HG02870 (cell line): ENCODE measurements around the gene ACTR1B.
"Not testable (repeated sequence)": the region's sequence is repeated elsewhere in the genome, so short reads cannot be mapped to it uniquely, and the experiment has no call there.

Source experiments
- ATAC-seq: cut with Tn5 transposase; IDR thresholded peaks from one replicate; pipeline ENCODE4 v1.9.1; 2021; ENCODE audit warnings: mild to moderate bottlenecking, moderate library complexity; ENCODE audit not compliant: unreplicated experiment

Gene ACTR1B

DNA sequence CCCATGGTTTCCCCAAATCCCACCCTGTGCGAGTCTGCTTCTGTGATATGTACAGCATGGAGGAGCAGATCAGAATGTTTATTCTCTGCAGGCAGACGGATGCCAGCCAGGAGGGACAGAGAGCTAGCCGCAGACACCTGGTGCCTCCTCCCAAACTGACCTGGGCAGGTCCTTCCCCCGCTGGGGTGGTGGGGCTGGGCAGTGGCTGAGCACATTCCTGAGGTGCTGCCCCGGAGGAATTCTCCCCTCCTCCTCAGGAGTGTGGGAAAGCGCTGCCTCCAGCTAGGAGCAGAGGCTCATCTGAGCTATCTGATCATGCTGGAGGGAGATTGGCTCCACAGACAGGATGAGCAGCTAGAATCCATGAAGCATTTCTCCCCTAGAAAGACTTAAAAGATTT is 27.3 kb upstream of the ACTR1B start:
- ATAC-seq, result no peak

DNA sequence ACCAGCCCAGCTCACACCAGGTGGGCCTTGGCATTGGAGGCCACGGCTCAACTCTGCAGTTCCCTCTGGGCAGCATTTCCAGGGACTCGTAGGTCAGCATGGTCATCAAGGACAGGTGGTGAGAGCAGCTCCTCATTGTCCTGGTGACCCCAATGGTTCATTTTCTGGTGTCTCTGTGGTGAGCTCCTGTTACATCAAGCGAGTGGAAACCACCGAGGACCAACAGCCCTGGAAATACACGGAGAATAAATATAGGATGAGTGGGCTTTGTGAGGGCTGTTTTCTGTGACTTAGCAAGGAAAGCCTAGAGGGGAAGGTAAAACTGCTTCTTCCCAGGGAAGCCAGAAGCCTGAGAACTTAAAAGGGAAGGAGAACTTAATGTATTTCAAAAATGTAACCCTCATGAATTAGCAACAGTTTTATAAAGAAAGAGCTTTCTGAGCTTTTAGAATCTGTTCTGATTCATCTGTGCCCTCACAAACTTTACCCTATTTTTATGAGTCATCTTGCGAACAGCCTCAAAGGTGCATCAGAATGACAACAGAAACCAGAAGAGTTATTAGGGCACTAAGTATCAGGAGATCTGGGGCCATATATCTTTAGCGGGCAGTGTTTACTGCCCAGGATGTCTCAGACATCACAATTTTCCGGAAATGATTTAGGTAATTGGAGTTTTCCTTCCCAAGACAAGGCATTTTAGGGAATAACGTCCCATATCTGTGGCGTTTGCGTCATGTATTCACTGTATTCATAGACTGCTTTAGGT is 24.4 kb upstream of the ACTR1B start:
- peak; percentile 66 for ATAC-seq

DNA sequence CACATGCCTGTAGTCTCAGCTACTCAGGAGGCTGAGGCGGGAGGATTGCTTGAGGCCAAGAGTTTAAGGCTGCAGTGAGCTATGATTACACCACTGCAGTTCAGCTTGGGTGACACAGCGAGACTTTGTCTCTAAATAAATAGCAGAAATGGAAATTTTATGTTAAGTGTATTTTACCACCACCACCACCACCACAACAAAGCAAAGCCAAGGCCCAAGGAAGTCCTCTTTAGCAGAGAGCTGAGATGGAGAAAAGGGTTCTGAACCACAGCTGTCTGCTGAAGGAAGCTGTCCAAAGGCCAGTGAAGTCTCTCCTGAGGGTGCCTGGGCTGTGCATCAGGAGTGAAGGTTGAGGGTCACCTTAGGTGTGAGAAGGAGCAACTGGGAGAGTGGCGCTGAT is 23.4 kb upstream of the ACTR1B start:
- not testable (repeated sequence) for ATAC-seq

DNA sequence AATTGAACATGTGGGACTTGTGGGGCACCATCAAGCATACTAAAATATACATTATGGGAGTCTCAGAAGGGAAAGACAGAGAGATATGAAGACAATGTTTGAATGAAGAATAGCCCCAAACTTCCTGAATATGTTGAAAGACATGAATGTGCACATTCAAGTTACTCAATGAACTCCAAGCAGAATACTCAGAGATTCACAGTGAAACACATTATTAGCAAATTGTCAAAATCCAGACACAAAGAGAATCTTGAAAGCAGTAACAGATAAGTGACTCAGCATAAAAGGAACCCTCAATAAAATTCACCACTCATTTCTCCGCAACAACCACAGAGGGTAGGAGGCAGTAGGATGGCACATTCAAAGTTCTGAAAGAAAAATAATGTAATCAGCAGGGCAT is 14.5 kb upstream of the ACTR1B start:
- no peak for ATAC-seq

DNA sequence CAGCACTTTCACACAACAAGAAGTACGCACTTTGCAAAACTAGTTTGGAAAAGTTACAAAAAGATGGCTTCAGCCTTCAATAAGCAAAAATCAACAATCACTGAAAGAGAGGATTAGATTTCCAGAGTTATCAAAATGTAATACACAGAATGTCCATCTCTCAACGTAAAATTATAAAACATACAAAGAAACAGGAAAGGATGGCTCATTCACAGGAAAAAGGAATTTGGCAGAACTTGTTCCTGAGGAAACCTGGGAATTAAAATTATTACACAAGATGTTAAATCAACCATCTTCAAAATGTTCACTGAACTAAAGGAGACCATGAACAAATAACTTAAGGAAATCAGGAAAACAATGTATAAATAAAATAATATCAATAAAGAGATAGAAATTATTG is 13.6 kb upstream of the ACTR1B start:
- ATAC-seq, result no peak

DNA sequence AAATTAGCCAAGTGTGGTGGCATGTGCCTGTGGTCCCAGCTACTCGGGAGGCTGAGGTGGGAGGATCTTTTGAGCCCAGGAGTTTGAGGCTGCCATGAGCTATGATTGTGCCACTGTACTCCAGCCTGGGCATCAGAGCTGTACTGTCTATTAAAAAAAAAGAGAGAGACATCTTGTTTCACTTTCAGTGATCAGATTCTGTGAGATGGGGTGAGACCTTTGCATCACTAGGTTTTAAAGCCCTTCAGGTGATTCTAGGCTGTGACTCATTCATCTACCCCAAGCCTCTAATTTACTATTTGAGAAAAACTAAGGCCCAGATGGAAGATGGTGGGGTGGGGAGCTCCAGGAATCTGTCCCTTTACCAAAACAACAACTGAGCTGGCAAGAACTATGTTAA is 12.8 kb upstream of the ACTR1B start:
- no peak for ATAC-seq

DNA sequence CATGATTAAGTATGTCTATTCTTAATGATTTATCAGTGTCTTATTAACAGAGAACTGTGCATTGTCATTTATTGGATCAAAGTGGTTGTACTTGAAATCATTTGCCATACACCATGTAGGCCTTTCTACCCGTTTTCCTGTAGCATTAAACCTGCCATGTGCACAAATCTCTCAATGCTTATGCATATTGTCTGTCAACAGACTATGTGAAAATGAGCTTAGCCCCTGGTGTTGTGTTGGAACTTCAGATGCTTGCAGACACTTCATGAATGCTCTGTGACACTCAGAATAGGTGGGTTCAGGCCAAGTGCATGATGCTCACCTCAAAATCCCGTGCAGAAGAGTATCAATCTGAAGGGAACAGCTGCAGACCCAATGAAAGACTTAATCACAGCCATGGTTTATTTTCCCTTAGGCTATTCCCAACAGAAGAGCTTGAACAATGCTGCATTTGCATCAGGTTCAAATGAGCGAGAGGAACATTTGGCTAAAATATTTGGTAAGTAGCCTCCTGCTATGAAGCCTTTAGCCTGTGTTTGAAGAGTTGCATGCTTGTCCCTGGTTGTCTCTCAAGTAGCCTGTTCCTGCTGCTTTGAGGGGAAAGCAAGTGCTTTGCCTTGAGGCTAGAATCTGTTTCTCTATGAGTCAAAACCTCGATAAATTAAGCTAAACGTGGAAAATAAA is 11.7 kb upstream of the ACTR1B start:
- no peak for ATAC-seq

DNA sequence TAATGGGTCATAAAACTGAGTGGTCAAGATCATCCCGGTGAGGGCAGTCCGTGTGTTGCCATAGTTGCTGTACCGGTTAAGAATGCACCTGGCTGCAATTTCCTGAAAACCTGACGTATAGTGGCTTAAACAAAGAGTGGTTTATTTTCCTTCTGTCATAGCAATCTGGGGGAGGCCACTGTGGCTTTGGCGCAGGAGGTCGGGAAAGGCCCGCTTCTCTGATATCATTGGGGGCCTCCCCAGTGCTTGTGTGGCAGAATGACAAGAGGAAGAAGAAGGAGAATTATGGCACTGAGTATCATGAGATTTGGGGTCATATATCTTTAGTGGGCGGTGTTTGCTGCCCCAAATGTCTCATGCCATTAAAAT is 10.1 kb upstream of the ACTR1B start:
- ATAC-seq, result no peak

DNA sequence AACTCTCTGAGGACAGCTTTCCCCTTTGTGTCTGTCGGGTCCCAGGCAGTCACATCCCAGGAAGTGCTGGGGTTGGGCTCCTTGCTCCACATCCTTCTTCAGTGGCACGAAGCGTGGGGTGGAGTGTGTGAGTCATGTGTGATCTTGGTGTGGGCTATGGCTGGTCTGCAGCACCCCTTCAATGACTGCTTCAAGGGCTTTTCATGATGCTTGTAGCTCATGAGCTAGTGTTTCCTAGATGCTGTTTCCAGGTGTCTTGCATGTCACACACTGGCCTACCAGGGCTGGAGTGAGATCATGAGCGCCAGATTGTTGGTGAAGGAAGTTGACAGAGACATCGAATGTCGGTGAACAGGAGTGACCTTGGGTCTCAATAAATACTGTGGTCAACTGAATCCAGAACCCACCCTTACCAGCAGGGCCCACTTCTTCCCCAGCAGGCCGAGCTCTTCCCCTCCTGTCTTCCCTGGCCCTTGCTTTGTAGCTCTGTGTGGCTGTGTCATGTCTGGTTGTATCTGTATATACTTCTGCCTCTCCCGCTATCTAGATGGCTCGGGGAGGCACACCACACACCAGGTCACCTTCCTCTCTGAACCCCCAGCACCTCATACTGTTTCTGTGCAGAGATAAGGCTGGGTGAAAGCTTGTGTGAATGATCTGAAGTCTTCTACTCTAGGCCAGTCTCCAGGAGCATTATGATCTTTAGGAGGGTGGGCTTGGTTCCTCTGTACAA is 9.5 kb upstream of the ACTR1B start:
- no peak for ATAC-seq

DNA sequence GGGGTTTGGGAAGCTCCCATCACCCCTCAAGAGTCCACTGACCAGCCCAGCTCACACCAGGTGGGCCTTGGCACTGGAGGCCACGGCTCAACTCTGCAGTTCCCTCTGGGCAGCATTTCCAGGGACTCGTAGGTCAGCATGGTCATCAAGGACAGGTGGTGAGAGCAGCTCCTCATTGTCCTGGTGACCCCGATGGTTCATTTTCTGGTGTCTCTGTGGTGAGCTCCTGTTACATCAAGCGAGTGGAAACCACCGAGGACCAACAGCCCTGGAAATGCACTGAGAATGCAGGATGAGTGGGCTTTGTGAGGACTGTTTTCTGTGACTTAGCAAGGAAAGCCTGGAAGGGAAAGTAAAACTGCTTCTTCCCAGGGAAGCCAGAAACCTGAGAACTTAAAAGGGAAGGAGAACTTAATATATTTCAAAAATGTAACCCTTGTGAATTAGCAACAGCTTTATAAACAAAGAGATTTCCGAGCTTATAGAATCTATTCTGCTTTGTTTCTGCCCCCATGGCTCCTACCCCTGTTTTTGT is 8.8 kb upstream of the ACTR1B start:
- not testable (repeated sequence) for ATAC-seq

DNA sequence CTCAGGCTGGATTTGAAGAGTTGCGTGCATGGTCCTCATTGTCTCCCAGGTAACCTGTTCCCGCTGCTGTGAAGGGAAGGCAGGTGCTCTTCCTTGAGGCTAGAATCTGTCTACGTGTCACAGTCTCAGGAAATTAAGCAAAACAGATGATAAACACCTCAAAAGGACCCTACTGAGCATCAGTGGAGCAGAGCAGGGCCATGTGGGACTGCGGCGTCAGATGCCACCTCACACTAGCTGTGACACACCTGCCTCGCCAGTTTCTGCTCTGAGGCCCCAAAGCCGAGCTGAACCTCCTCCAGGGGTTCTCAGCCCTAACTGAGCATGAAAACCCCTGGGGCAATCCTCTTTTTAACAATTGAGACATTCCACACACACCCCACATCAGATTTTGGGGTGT is 7.7 kb upstream of the ACTR1B start:
- no peak for ATAC-seq

DNA sequence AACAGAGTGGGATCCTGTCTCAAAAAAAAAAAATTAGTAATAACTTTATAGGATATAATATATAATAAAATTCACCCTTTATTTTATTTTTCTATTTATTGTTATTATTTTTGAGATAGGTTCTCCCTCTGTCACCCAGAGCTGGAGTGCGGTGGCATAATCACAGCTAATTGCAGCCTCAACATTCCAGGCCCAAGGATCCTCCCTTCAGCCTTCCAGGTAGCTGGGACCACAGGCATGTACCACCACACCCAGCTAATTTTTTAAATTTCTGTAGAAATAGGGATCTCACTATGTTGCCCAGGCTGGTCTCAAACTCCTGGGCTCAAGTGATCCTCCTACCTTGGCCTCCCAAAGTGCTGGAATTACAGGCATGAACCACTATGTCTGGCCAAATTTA is 6.6 kb upstream of the ACTR1B start:
- ATAC-seq, result no peak

DNA sequence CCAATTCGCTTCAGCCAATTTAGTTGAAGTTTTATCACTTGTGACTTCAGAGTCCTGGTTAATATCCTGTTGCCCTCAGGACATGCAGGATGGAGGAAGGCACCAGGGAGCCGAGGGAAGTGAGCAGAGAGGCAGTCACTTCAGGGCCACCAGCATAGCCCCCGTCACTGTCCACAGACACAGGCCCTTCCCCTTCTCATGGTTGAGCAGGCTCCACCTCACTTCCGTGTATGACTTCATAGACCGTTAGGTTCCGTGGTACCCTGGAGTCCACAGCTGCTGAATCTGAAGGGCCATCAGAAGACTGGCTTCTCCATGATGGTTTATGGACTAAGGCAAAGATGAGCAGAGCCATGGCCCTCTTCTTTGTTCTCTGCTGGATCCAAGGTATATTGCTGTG is 5.6 kb upstream of the ACTR1B start, which contains the start of gene C2orf92:
Gene C2orf92 (plus strand): TSS at position 266 of the 400 bp plus-strand sequence. CDS start 76 bp downstream, at position 342.
- ATAC-seq, result no peak

DNA sequence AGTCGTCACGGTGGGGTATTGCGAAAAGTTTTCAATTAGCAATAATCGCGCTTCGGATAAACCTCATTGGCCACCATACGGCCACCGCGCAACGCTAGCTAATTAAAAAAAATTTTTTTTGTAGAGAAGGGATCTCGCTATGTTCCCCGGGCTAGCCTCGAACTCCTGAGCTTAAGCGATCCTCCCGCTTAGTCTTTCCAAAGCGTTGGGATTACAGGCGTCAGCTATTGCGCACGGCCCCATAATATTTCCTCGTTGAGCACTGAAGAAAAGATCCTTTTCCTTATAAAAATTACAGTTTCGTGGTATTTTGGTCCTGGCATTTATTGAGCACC is 759 bp upstream of the ACTR1B start:
- ATAC-seq, result no peak

DNA sequence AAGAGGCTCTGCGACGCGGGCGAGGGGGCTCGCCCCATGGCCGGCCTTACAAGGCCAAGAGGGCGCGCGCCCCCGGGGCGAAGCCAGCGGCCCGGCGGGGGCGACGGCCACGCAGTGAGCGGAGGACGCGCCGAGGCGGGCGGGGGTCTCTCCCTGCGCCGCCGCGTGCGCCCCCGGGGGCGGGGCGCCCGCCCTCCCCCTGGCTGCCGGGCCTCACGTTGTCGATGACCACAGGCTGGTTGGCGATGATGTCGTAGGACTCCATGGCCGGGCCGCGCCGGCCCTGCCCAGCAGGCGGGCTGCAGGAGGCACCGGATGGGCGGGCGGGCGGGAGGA is 250 bp downstream of the ACTR1B start:
- no peak for ATAC-seq

DNA sequence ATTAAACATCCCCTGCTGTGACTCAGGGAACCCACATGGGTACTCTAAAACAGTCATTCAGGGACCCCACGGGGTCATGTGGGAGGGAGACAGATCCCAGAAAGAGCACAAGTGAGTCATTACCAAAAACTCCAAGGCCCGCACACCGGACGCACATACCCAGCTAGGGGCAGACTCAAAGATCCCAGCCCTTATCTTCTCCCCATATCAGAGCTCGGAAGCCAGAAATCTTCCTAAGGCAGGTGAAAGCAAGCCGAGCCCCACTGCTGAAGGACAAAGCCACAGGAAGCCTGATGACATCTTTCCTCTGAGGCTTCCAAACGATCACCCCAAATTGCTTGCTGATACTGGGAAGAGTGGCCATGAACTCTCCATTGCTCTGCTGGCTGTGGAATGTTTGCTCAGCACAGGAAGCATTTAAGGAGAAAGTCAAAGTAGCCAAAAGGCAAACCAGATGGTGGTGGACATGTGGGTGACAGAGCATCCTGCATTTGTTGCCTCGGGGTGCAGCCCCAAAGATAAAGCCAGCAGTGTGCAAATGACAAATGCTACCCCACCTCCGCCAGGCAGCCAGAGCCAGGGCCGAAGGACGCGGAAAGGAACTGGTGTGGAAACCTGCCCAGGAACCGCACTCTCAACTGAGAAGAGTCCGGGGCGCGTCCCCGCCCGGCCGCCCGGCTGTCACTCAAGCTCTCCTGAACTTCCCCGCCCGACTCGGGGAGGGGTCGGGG is 784 bp downstream of the ACTR1B start:
- ATAC-seq, result peak; percentile 38

DNA sequence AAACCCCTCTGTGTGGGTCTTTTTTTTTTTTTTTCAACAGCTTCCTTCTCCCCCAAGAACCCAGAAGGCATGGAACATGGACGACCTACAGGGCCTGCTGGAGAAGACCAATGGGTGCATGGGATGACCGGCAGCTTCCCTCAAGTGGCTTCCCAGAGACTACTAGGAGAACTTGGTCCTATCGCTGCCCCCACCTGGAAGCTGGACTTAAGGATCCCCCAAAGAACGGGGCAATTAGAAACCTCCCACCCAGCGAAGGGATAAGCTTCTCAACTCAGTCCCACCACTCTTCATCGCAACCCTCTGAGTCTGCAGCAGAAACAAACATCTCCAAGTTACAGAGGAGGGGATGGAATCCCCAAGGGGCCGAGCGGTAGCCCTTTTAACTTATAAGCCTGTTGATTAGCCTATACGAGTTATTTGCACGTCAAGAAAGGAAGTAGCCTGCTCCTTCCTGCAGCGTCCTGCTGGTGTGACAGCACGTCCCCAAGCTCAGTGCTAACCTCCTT is 1.4 kb downstream of the ACTR1B start:
- ATAC-seq, result no peak

DNA sequence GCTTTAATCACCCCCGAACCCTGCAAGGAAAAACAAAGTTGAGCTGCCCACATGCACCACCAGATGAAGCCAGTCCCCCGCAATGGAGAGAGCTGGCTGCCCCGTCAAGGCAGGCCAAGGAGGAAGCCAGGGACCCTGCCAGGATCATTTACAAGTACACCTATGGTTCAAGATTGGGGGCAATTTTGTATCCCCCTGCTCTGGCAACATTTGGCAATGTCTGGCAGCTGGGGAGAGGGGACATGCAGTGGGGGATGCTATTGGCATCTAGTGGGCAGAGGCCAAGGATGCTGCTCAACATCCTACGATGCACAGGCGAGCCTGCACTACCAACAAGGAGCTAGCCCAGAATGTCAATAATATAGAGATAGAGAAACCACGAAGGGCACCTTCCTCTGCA is 1.9 kb downstream of the ACTR1B start:
- no peak for ATAC-seq

DNA sequence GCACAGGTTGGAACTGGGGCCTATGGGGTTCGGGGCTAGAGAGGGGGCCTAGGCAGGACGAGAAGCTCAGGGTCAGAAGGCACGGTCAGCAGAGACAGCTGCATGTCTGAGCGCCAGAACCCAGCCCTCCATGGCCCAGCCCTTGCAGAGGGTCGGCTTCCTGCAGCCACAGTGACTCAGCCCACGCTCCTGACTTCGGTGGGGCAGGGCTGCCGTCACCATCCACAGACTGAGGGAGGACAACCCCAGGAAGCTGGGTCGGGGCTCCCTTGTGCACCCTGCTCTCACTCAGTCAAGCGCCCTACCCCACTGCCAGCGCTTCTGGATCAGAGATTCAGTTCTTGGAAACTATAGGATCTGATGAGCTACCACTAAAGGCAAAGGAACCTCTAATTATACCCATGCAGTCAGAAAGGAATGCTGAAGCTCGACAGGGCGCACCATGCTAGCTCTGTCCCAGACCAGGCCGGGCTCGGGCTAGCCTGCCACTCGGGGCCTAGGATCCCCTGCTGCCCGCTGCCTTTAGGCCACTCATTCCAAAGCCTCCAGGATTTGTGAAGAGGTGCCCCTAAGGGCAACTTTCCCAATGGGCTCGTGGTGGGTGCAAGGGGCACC is 3.0 kb downstream of the ACTR1B start:
- no peak for ATAC-seq

DNA sequence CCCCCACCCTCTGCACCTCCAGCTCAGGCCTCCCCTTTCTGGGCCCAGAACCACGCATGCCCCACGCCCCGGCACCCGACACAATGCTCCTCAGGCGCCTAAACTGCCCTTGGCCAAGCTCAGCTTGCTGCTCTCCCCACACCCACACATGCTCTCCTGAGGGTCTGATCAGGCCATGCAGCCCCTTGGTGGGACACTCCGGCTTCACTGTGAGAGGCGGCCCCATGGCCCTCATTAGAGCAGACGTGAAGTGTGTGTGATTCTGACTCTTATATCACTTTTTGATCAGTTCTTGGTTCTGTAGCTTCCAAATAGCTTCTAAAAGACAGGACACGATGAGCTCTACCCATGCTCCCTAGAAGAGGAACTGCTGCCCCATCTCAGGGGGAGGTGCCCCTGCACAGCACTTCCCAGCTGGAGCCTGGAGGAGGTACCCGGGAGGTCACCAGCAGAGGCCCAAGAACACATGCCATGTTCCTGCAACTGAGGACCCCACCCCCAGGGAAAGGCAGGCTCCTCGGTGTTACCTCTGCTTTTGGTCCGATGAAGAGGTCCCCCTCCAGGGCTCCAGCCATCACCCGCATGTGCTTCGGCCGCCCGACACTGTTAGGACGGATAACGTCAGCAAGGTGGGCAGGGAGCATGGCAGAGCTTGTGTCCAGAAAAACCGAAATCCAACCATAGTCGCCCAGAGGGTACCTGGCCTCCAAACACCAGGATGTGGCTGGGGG is 3.6 kb downstream of the ACTR1B start:
- ATAC-seq, result no peak
